K562 (cell line): ENCODE data around the gene PTHLH. TPM values are rescaled to one million over a fixed set of nuclear protein-coding genes. Genes with fewer than 3 reads are reported as not detected.

Experiments used
- ATAC-seq: fragments of 200-7000 bp; cut with Tn5 transposase; 3 replicates; pipeline ENCODE4 v1.9.1; 2020; ENCODE audit warnings: moderate library complexity
- BruUV-seq: library from RNA; stranded (reverse); fragments of 400-500 nt; replicated peaks from 2 replicates; lab custom pipeline; 2021; lab: Mats Ljungman, UMichigan
- CTCF ChIA-PET: fragments of 300-600 bp; formaldehyde crosslinking; extraction: SDS; loops from one replicate; lab custom pipeline; 2021; ENCODE audit warnings: low intra/inter-chr PET ratio; lab: Yijun Ruan, JAX
- POLR2A ChIA-PET: fragments of 300-600, 350-650 bp; sonication (Branson Sonifier 250); formaldehyde crosslinking; extraction: SDS; loops from one replicate; lab custom pipeline; 2021; ENCODE audit warnings: antibody characterized with exemption, inconsistent platforms; lab: Yijun Ruan, JAX
- DNase-seq, 4 experiments: peaks; one replicate each; pipeline versions ENCODE4 v3.0.0 to v3.0.0-alpha.2; 2011 to 2018; ENCODE audit warnings: low spot score in 3 of 4, mixed read lengths in 3 of 4; ENCODE audit errors: extremely low read depth in 1 of 4
- FAIRE-seq: peaks from 2 replicates; lab custom pipeline; 2011; peaks lifted over from hg19 to GRCh38; lab: Jason Lieb, UNC
- H2AFZ ChIP-seq: 2 replicates; pipeline ENCODE4 v1.6.0; 2011; ENCODE audit warnings: low read depth, low read length, control low read depth, inconsistent platforms
- H3K27ac ChIP-seq: fragments of 200-600 bp; 3 replicates; pipeline ENCODE4 v1.8.0; 2011; ENCODE audit warnings: low read depth, mild to moderate bottlenecking, control low read depth, inconsistent platforms, low read length, moderate library complexity, mixed read lengths; ENCODE audit errors: extremely low read depth
- H3K27me3 ChIP-seq, 2 experiments: fragments of 300-600 bp in 1 of 2; 2 replicates in 1 of 2; 3 replicates in 1 of 2; pipeline versions ENCODE4 v1.6.0 to v1.8.0; 2011; ENCODE audit warnings: inconsistent platforms in 2 of 2, low read length in 2 of 2, mild to moderate bottlenecking in 1 of 2, mixed read lengths in 1 of 2, moderate library complexity in 1 of 2; ENCODE audit not compliant: control insufficient read depth in 2 of 2, insufficient read depth in 2 of 2
- H3K36me3 ChIP-seq: fragments of 300-600 bp; 3 replicates; pipeline ENCODE4 v1.8.0; 2011; ENCODE audit warnings: mild to moderate bottlenecking, low read length, inconsistent platforms; ENCODE audit not compliant: control insufficient read depth, insufficient read depth
- H3K4me1 ChIP-seq, 2 experiments: fragments of 200-600 bp in 1 of 2; replicated peaks in 1 of 2; 2 replicates in 1 of 2; 3 replicates in 1 of 2; pipeline versions ENCODE4 v1.5.1 to v1.8.0; 2011; ENCODE audit warnings: inconsistent platforms in 2 of 2, low read length in 2 of 2, mild to moderate bottlenecking in 1 of 2, mixed read lengths in 1 of 2, moderate library complexity in 1 of 2; ENCODE audit not compliant: control insufficient read depth in 2 of 2, insufficient read depth in 2 of 2
- H3K4me2 ChIP-seq: 2 replicates; pipeline ENCODE4 v1.6.1; 2011; ENCODE audit warnings: low read length, control low read depth, inconsistent platforms, mixed read lengths; ENCODE audit not compliant: insufficient read depth
- H3K4me3 ChIP-seq: fragments of 200-600 bp; sonication (generic), shearing (Covaris generic); 2 replicates; pipeline ENCODE4 v1.5.1; 2016; ENCODE audit warnings: control low read depth, inconsistent platforms
- H3K79me2 ChIP-seq: fragments of 200-600 bp; 3 replicates; pipeline ENCODE4 v1.8.0; 2011; ENCODE audit warnings: low read length, inconsistent platforms; ENCODE audit not compliant: control insufficient read depth, insufficient read depth
- H3K9ac ChIP-seq, 2 experiments: 2 replicates each; pipeline versions ENCODE4 v1.6.0 to v1.6.1; 2011; ENCODE audit warnings: low read depth in 2 of 2, low read length in 2 of 2, control low read depth in 1 of 2, inconsistent platforms in 1 of 2, mild to moderate bottlenecking in 1 of 2, mixed read lengths in 1 of 2; ENCODE audit not compliant: insufficient read depth in 1 of 2
- H3K9me1 ChIP-seq: one replicate; pipeline ENCODE4 v1.6.0; 2011; ENCODE audit warnings: inconsistent platforms, mild to moderate bottlenecking, low read length, moderate library complexity; ENCODE audit not compliant: control insufficient read depth, insufficient read depth
- H3K9me3 ChIP-seq: replicated peaks from 2 replicates; pipeline ENCODE4 v1.5.1; 2011; ENCODE audit warnings: low read depth, low read length, inconsistent platforms; ENCODE audit not compliant: control insufficient read depth, insufficient read depth
- H4K20me1 ChIP-seq: replicated peaks from 2 replicates; pipeline ENCODE4 v1.6.1; 2011; ENCODE audit warnings: low read length, inconsistent platforms, mixed read lengths; ENCODE audit not compliant: control insufficient read depth, insufficient read depth
- DLX4 ChIP-seq: fragments of 250-450 bp; sonication (Bioruptor Pico); IDR thresholded peaks from 2 replicates; pipeline ENCODE4 v1.6.1; 2021; ENCODE audit warnings: mild to moderate bottlenecking
- GATAD2B ChIP-seq: fragments of 450-650 bp; IDR thresholded peaks from 2 replicates; pipeline ENCODE4 v1.6.1; 2017; ENCODE audit warnings: mild to moderate bottlenecking, borderline replicate concordance
- ILK ChIP-seq: fragments of 450-650 bp; IDR thresholded peaks from 2 replicates; pipeline ENCODE4 v1.6.1; 2016; ENCODE audit warnings: missing genetic modification characterization, low read depth, mild to moderate bottlenecking, missing compliant biosample characterization, moderate library complexity, borderline replicate concordance
- KAT8 ChIP-seq: fragments of 450-650 bp; IDR thresholded peaks from 2 replicates; pipeline ENCODE4 v1.6.1; 2016; ENCODE audit warnings: low read depth, mild to moderate bottlenecking
- KLF10 ChIP-seq: fragments of 250-450 bp; sonication (Bioruptor Pico); IDR thresholded peaks from 2 replicates; pipeline ENCODE4 v1.6.1; 2021; ENCODE audit warnings: matching md5 sums
- MAFF ChIP-seq: IDR thresholded peaks from 2 replicates; pipeline ENCODE4 v1.6.1; 2012; ENCODE audit warnings: low read length, improper control_type of control experiment
- MAFK ChIP-seq: IDR thresholded peaks from 2 replicates; pipeline ENCODE4 v1.6.1; 2011; ENCODE audit warnings: low read length, improper control_type of control experiment
- NFIC ChIP-seq: fragments of 450-650 bp; IDR thresholded peaks from 2 replicates; pipeline ENCODE4 v1.6.1; 2017; ENCODE audit warnings: mild to moderate bottlenecking, inconsistent platforms
- NFIX ChIP-seq: fragments of 250-450 bp; sonication (Bioruptor Pico); IDR thresholded peaks from 2 replicates; pipeline ENCODE4 v1.4.0; 2020; ENCODE audit warnings: low read depth, mild to moderate bottlenecking, moderate library complexity
- PURB ChIP-seq: sonication (generic); formaldehyde crosslinking; IDR thresholded peaks from 2 replicates; pipeline ENCODE4 v1.9.0; 2021; ENCODE audit warnings: low read depth, mild to moderate bottlenecking, missing genetic modification reagents
- SMAD2 ChIP-seq: fragments of 150-350 bp; IDR thresholded peaks from 2 replicates; pipeline ENCODE4 v1.6.1; 2014; ENCODE audit warnings: low read depth, mild to moderate bottlenecking, low read length
- SMARCA4 ChIP-seq: fragments of 450-650 bp; IDR thresholded peaks from 2 replicates; pipeline ENCODE4 v1.6.1; 2016
- XRCC5 ChIP-seq: fragments of 200-400 bp; formaldehyde crosslinking; IDR thresholded peaks from 2 replicates; pipeline ENCODE4 v1.6.1; 2017; ENCODE audit warnings: low read depth, mild to moderate bottlenecking, low read length
- ZNF175 ChIP-seq: fragments of 200-800 bp; sonication (Bioruptor generic); IDR thresholded peaks from 2 replicates; pipeline ENCODE4 v1.6.1; 2016; ENCODE audit warnings: low read depth, mild to moderate bottlenecking, missing genetic modification characterization, missing compliant biosample characterization
- ZNF512 ChIP-seq: IDR thresholded peaks from 2 replicates; pipeline ENCODE4 v1.6.1; 2016; ENCODE audit warnings: missing genetic modification characterization, missing compliant biosample characterization
- ZSCAN29 ChIP-seq: fragments of 450-650 bp; IDR thresholded peaks from 2 replicates; pipeline ENCODE4 v1.6.1; 2017
- WGBS: fragments of 100-300 bp; shearing (Covaris generic); methylation state at CpG from one replicate; pipeline ENCODE4 v1.1.6; 2016; ENCODE audit warnings: low coverage, mixed read lengths; ENCODE audit not compliant: insufficient coverage; ENCODE audit errors: missing lambda C conversion rate; 5-methylcytosine and 5-hydroxymethylcytosine counted together
- in situ Hi-C: fragments of 300-500 bp; cut with MboI; formaldehyde crosslinking; loops from 4 replicates; pipeline ENCODE4 v1.15.0; 2018; ENCODE audit warnings: inconsistent platforms, mixed read lengths
- intact Hi-C: fragments of 100-400 bp; cut with micrococcal nuclease; formaldehyde crosslinking; loops from 2 replicates; pipeline ENCODE4 v1.14.2; 2022
- polyA plus RNA-seq, 8 experiments: library from polyadenylated mRNA; depleted of rRNA in 4 of 8; stranded (reverse) in 5 of 8; unstranded in 3 of 8; fragments of >200 nt; fragmentation: Nextera tagmentation in 2 of 8; fragmentation: Illumina TruSeq in 1 of 8; extraction: Ambion mirVana in 2 of 8; extraction: Trizol in 1 of 8; gene quantifications; 2 replicates each; pipeline versions ENCODE4 v1.2.1 to v1.2.3, GENCODE V29; 2011 to 2014; ENCODE audit warnings: inconsistent platforms in 1 of 8, missing spikeins in 1 of 8
- total RNA-seq, 7 experiments: library from RNA; depleted of rRNA in 6 of 7; stranded (reverse); fragments of >200 nt in 6 of 7; fragmentation: Illumina TruSeq in 2 of 7; extraction: Trizol in 2 of 7; gene quantifications; 2 replicates each; pipeline versions ENCODE4 v1.2.1 to v1.2.3, GENCODE V29; 2011 to 2021; ENCODE audit warnings: low replicate concordance in 1 of 7

Gene PTHLH
- total and polyA plus RNA-seq, 9 of the 15 experiments (the other 6 are each of a cell fraction or from before 2014, with no cell fraction given) = 0.14 to 2.5 (median 0.74) TPM

- Histone ChIP-seq H3K9me1 (no peaks in the 10 kb centered on the region), H2AFZ (no peak overlapping the region), H4K20me1 (no peaks in the 10 kb centered on the region), H3K9ac (no peak overlapping the region), H3K27ac (no peak overlapping the region), H3K9me3 (no peaks in the 10 kb centered on the region), H3K36me3 (no peaks in the 10 kb centered on the region), H3K79me2 (no peaks in the 10 kb centered on the region), H3K4me2 (no peak overlapping the region), H3K4me1 (peaks cover 0 to 16% of the 10 kb centered on the region in 2 experiments; a peak in 3 of 5 replicates), H3K27me3 (no peaks in the 10 kb centered on the region; a peak in 1 of 5 replicates), H3K4me3 (no peak overlapping the region)
- no peak for FAIRE-seq
- BruUV-seq = no TSS peak
- in situ Hi-C loops (no loop called here), intact Hi-C loops (loop anchor here (1.0 kb wide), 1 partner anchor 211 kb away; no protein-coding TSS in a partner anchor)
- CTCF ChIA-PET = no interaction called here
- TF ChIP-seq PURB (no peak), ILK (tag) (no peak), KAT8 (no peak), NFIX (CRISPR knock-in tag) (peak; percentile 62), NFIC (peak; percentile 84)
- POLR2A ChIA-PET = interaction anchor here (0.8 kb wide), 1 partner anchor 50 kb away, joined by 3 read pairs; no protein-coding TSS in a partner anchor
- no peak for ATAC-seq
- WGBS = 42% methylated on average over 2 of the region's 2 CpGs
- no peak for DNase-seq
These were observed 4.9 kb downstream of the PTHLH start for GRCh38 chr12:27967551-27968054.

GRCh38 chr12:27966870-27967269 lies 5.7 kb downstream of the PTHLH start:
- in situ Hi-C loops (no loop called here), intact Hi-C loops (loop anchor here (1.0 kb wide), 1 partner anchor 211 kb away; no protein-coding TSS in a partner anchor)
- peak; percentile 60 for ATAC-seq
- Histone ChIP-seq H3K27ac (no peak overlapping the region), H3K4me2 (no peak overlapping the region), H3K9ac (no peak overlapping the region), H3K9me3 (no peaks in the 10 kb centered on the region), H3K4me3 (no peak overlapping the region), H3K36me3 (no peaks in the 10 kb centered on the region), H4K20me1 (no peaks in the 10 kb centered on the region), H3K9me1 (no peaks in the 10 kb centered on the region), H3K4me1 (peaks cover 0 to 16% of the 10 kb centered on the region in 2 experiments; a peak in 3 of 5 replicates), H3K79me2 (no peaks in the 10 kb centered on the region), H2AFZ (no peak overlapping the region), H3K27me3 (no peaks in the 10 kb centered on the region; a peak in 1 of 5 replicates)
- peak; percentile 49 for FAIRE-seq
- CTCF ChIA-PET = no interaction called here
- POLR2A ChIA-PET = interaction anchor here (0.8 kb wide), 1 partner anchor 49 kb away, joined by 3 read pairs; no protein-coding TSS in a partner anchor
- 12% methylated on average over 2 of the region's 2 CpGs for WGBS
- DNase-seq = peak; percentile 39 to 71 (median 54)
- no TSS peak for BruUV-seq
- no peak for TF ChIP-seq SMAD2
- TF ChIP-seq GATAD2B = no peak
- peak; percentile 66; the same call in 1 of the 2 replicates for TF ChIP-seq SMARCA4
- TF ChIP-seq ZSCAN29 = no peak
- TF ChIP-seq XRCC5 = no peak
- no peak for TF ChIP-seq KLF10 (CRISPR knock-in tag)
- TF ChIP-seq DLX4 = no peak
- no peak for TF ChIP-seq ZNF175
- TF ChIP-seq MAFK = peak; percentile 57; the same call in 1 of the 2 replicates
- no peak for TF ChIP-seq ZNF512 (tag)
- peak; percentile 44; the same call in 1 of the 2 replicates for TF ChIP-seq MAFF
